Loucy (cell line): ENCODE data around the gene ZNF775.

Experiments
- H2AFZ ChIP-seq: fragments of 200-600 bp; sonication (generic); 2 replicates; pipeline ENCODE4 v1.6.0; 2016; ENCODE audit warnings: antibody characterized with exemption, mild to moderate bottlenecking, low read length, moderate library complexity
- H3F3A ChIP-seq: fragments of 200-600 bp; 2 replicates; pipeline ENCODE4 v1.6.0; 2016; ENCODE audit warnings: antibody characterized with exemption, low read depth, mild to moderate bottlenecking
- H3K27me3 ChIP-seq: fragments of 200-600 bp; sonication (generic); 2 replicates; pipeline ENCODE4 v1.6.1; 2014; ENCODE audit warnings: low read length, mild to moderate bottlenecking; ENCODE audit not compliant: insufficient read depth, poor library complexity, severe bottlenecking
- H3K36me3 ChIP-seq: fragments of 200-600 bp; sonication (generic); 2 replicates; pipeline ENCODE4 v1.6.1; 2016; ENCODE audit warnings: low read length; ENCODE audit not compliant: insufficient read depth
- H3K4me1 ChIP-seq: fragments of 200-600 bp; sonication (generic); 2 replicates; pipeline ENCODE4 v1.5.1; 2014; ENCODE audit warnings: low read length, mild to moderate bottlenecking; ENCODE audit not compliant: insufficient read depth, poor library complexity, severe bottlenecking
- H3K4me2 ChIP-seq: fragments of 200-600 bp; sonication (generic); 2 replicates; pipeline ENCODE4 v1.6.0; 2014; ENCODE audit warnings: antibody characterized with exemption, low read length, low read depth, mild to moderate bottlenecking; ENCODE audit not compliant: poor library complexity, severe bottlenecking
- H3K4me3 ChIP-seq: fragments of 200-600 bp; sonication (generic); 2 replicates; pipeline ENCODE4 v1.5.1; 2014; ENCODE audit warnings: low read length, mild to moderate bottlenecking, mixed read lengths; ENCODE audit not compliant: poor library complexity, severe bottlenecking
- H3K79me2 ChIP-seq: fragments of 200-600 bp; sonication (generic); 2 replicates; pipeline ENCODE4 v1.6.1; 2014; ENCODE audit warnings: low read length; ENCODE audit not compliant: insufficient read depth
- H3K9ac ChIP-seq: fragments of 200-600 bp; sonication (generic); 2 replicates; pipeline ENCODE4 v1.6.0; 2014; ENCODE audit warnings: mild to moderate bottlenecking, low read depth, low read length, moderate library complexity; ENCODE audit not compliant: poor library complexity, severe bottlenecking
- H3K9me2 ChIP-seq: fragments of 200-600 bp; sonication (generic); replicated peaks from 2 replicates; pipeline ENCODE4 v1.6.1; 2016; ENCODE audit warnings: low read depth, low read length, mixed read lengths
- H3K9me3 ChIP-seq: fragments of 200-600 bp; sonication (generic); 2 replicates; pipeline ENCODE4 v1.6.1; 2014; ENCODE audit warnings: mild to moderate bottlenecking, antibody characterized with exemption, low read length, low read depth; ENCODE audit not compliant: insufficient read depth
- H4K20me1 ChIP-seq: fragments of 200-600 bp; sonication (generic); 2 replicates; pipeline ENCODE4 v1.6.0; 2014; ENCODE audit warnings: antibody characterized with exemption, low read length, mild to moderate bottlenecking; ENCODE audit not compliant: insufficient read depth, poor library complexity, severe bottlenecking
- CTCF ChIP-seq: fragments of 200-600 bp; sonication (generic); conservative IDR thresholded peaks from 2 replicates; pipeline ENCODE4 v1.5.1; 2014; ENCODE audit warnings: mild to moderate bottlenecking, antibody characterized with exemption, low read length
- EZH2phosphoT487 ChIP-seq: fragments of 200-600 bp; IDR thresholded peaks from 2 replicates; pipeline ENCODE4 v1.6.1; 2018; ENCODE audit warnings: antibody characterized with exemption, mild to moderate bottlenecking, moderate library complexity, borderline replicate concordance

Gene ZNF775

GRCh38 chr7:150340024-150340749 is 38.9 kb upstream of the ZNF775 start:
- Histone ChIP-seq H3K36me3 (peaks cover 19% of the 10 kb centered on the region; the same call in 1 of the 2 replicates), H4K20me1 (no peaks in the 10 kb centered on the region), H3K9me2 (no peaks in the 10 kb centered on the region), H3K4me2 (no peak overlapping the region), H3K4me3 (no peak overlapping the region), H3K9me3 (no peaks in the 10 kb centered on the region), H2AFZ (no peak overlapping the region), H3K4me1 (no peaks in the 10 kb centered on the region), H3K79me2 (no peaks in the 10 kb centered on the region), H3K27me3 (no peaks in the 10 kb centered on the region), H3K9ac (no peak overlapping the region), H3F3A (no peaks in the 10 kb centered on the region)
- no peak for TF ChIP-seq CTCF
- TF ChIP-seq EZH2phosphoT487 = no peak

GRCh38 chr7:150340875-150341262 is 38.3 kb upstream of the ZNF775 start:
- no peak overlapping the region for H2AFZ ChIP-seq
- H3K9me3 ChIP-seq = no peaks in the 10 kb centered on the region
- no peak overlapping the region for H3K4me3 ChIP-seq
- no peaks in the 10 kb centered on the region for H4K20me1 ChIP-seq
- no peaks in the 10 kb centered on the region for H3K4me1 ChIP-seq
- no peaks in the 10 kb centered on the region for H3F3A ChIP-seq
- no peaks in the 10 kb centered on the region for H3K9me2 ChIP-seq
- no peaks in the 10 kb centered on the region for H3K27me3 ChIP-seq
- H3K9ac ChIP-seq = no peak overlapping the region
- H3K4me2 ChIP-seq = no peak overlapping the region
- no peak for TF ChIP-seq CTCF
- no peak for TF ChIP-seq EZH2phosphoT487
- no peaks in the 10 kb centered on the region for H3K79me2 ChIP-seq
- H3K36me3 ChIP-seq = peaks cover 19% of the 10 kb centered on the region; the same call in 1 of the 2 replicates

- H3K4me1 ChIP-seq = no peaks in the 10 kb centered on the region
- TF ChIP-seq CTCF = no peak
- TF ChIP-seq EZH2phosphoT487 = no peak
- no peak within 1 kb of the TSS for H2AFZ ChIP-seq
- no peaks in the 10 kb centered on the region for H3K27me3 ChIP-seq
- H4K20me1 ChIP-seq = no peaks in the 10 kb centered on the region
- no peak within 1 kb of the TSS for H3K9ac ChIP-seq
- H3K4me3 ChIP-seq = no peak within 1 kb of the TSS
- no peaks in the 10 kb centered on the region for H3K79me2 ChIP-seq
- peaks cover 19% of the 10 kb centered on the region; the same call in 1 of the 2 replicates for H3K36me3 ChIP-seq
- H3K9me3 ChIP-seq = no peaks in the 10 kb centered on the region
- H3F3A ChIP-seq = no peaks in the 10 kb centered on the region
- H3K4me2 ChIP-seq = no peak within 1 kb of the TSS
- H3K9me2 ChIP-seq = no peaks in the 10 kb centered on the region
Measured at GRCh38 chr7:150341263-150342120, 37.6 kb upstream of the ZNF775 start, which contains the start of gene RARRES2. RARRES2 (minus strand) TSS chr7:150341629; CDS start chr7:150340609, 1,020 bp downstream.
